Neural cell (in vitro differentiated cells): ENCODE results near the gene GDI1. TPM values are rescaled to one million over a fixed set of nuclear protein-coding genes. Genes with fewer than 3 reads are reported as not detected.
A peak's percentile ranks its signal among the peaks of the same experiment; 100 is the strongest.

Source experiments
- H2AFZ ChIP-seq: fragments of 200-600, 300-800 bp; sonication (generic), shearing (Covaris generic); 2 replicates; pipeline ENCODE4 v1.6.0; 2014; ENCODE audit warnings: low read depth, mild to moderate bottlenecking, antibody characterized with exemption, low read length, moderate library complexity
- H3F3A ChIP-seq: fragments of 200-600 bp; shearing (Covaris generic); 2 replicates; pipeline ENCODE4 v1.6.1; 2016; ENCODE audit warnings: mild to moderate bottlenecking, moderate library complexity, mixed read lengths, antibody characterized with exemption, low read length; ENCODE audit not compliant: insufficient read depth, poor library complexity, severe bottlenecking
- H3K27ac ChIP-seq: fragments of 200-600, 300-800 bp; sonication (generic), shearing (Covaris generic); 2 replicates; pipeline ENCODE4 v1.5.1; 2014; ENCODE audit warnings: mild to moderate bottlenecking, low read length, moderate library complexity
- H3K27me3 ChIP-seq: fragments of 300-800, 200-600 bp; sonication (generic), shearing (Covaris generic); 2 replicates; pipeline ENCODE4 v1.6.0; 2014; ENCODE audit warnings: mild to moderate bottlenecking, low read depth, low read length, moderate library complexity; ENCODE audit not compliant: insufficient read depth
- H3K36me3 ChIP-seq: fragments of 300-800, 200-600 bp; sonication (generic), shearing (Covaris generic); 2 replicates; pipeline ENCODE4 v1.5.1; 2014; ENCODE audit warnings: mild to moderate bottlenecking, antibody characterized with exemption, low read length, moderate library complexity; ENCODE audit not compliant: insufficient read depth
- H3K4me2 ChIP-seq: fragments of 300-800, 200-600 bp; sonication (generic), shearing (Covaris generic); 2 replicates; pipeline ENCODE4 v1.6.0; 2014; ENCODE audit warnings: mild to moderate bottlenecking, low read length
- H3K4me3 ChIP-seq: fragments of 300-800, 200-600 bp; sonication (generic), shearing (Covaris generic); 2 replicates; pipeline ENCODE4 v1.5.1; 2014; ENCODE audit warnings: mild to moderate bottlenecking, low read length, moderate library complexity
- H3K79me2 ChIP-seq: fragments of 200-600 bp; shearing (Covaris generic); replicated peaks from 2 replicates; pipeline ENCODE4 v1.6.0; 2014; ENCODE audit warnings: mild to moderate bottlenecking, low read length, moderate library complexity; ENCODE audit not compliant: insufficient read depth
- H3K9ac ChIP-seq: fragments of 300-800, 200-600 bp; sonication (generic), shearing (Covaris generic); 2 replicates; pipeline ENCODE4 v1.6.1; 2016; ENCODE audit warnings: mild to moderate bottlenecking, low read length, mixed read lengths
- H3K9me2 ChIP-seq: fragments of 200-600 bp; shearing (Covaris generic); 2 replicates; pipeline ENCODE4 v1.6.1; 2016; ENCODE audit warnings: mild to moderate bottlenecking, low read length, mixed read lengths; ENCODE audit not compliant: insufficient read depth
- H3K9me3 ChIP-seq: fragments of 200-600, 300-800 bp; sonication (generic), shearing (Covaris generic); 2 replicates; pipeline ENCODE4 v1.6.1; 2016; ENCODE audit warnings: mild to moderate bottlenecking, mixed run types, low read length, moderate library complexity, mixed read lengths
- H4K20me1 ChIP-seq: fragments of 200-600 bp; shearing (Covaris generic); 2 replicates; pipeline ENCODE4 v1.6.1; 2016; ENCODE audit warnings: mild to moderate bottlenecking, mixed run types; ENCODE audit not compliant: insufficient read depth
- CTCF ChIP-seq: fragments of 450-650 bp; IDR thresholded peaks from 2 replicates; pipeline ENCODE4 v1.5.1; 2014; ENCODE audit warnings: antibody characterized with exemption, mild to moderate bottlenecking, moderate library complexity; ENCODE audit not compliant: poor library complexity, severe bottlenecking
- EP300 ChIP-seq: fragments of 450-650 bp; conservative IDR thresholded peaks from 2 replicates; pipeline ENCODE4 v1.6.1; 2014; ENCODE audit warnings: antibody characterized with exemption, mild to moderate bottlenecking, moderate library complexity; ENCODE audit not compliant: poor library complexity, severe bottlenecking
- EZH2 ChIP-seq: fragments of 200-600, 300-800 bp; shearing (Covaris generic), sonication (generic); IDR thresholded peaks from 2 replicates; pipeline ENCODE4 v1.6.1; 2014; ENCODE audit warnings: antibody characterized with exemption, low read length, borderline replicate concordance, mild to moderate bottlenecking; ENCODE audit not compliant: insufficient read depth, poor library complexity, severe bottlenecking
- MXI1 ChIP-seq: fragments of 450-650 bp; conservative IDR thresholded peaks from 2 replicates; pipeline ENCODE4 v1.6.1; 2014; ENCODE audit warnings: antibody characterized with exemption, mild to moderate bottlenecking; ENCODE audit not compliant: poor library complexity, severe bottlenecking
- POLR2AphosphoS5 ChIP-seq: IDR thresholded peaks from 2 replicates; pipeline ENCODE4 v1.6.1; 2012
- RAD21 ChIP-seq: fragments of 450-650 bp; conservative IDR thresholded peaks from 2 replicates; pipeline ENCODE4 v1.6.1; 2014; ENCODE audit warnings: antibody characterized with exemption, mild to moderate bottlenecking, moderate library complexity
- REST ChIP-seq: IDR thresholded peaks from 2 replicates; pipeline ENCODE4 v1.6.1; 2012; ENCODE audit warnings: borderline replicate concordance
- SMC3 ChIP-seq: fragments of 450-650 bp; conservative IDR thresholded peaks from 2 replicates; pipeline ENCODE4 v1.6.1; 2014; ENCODE audit warnings: antibody characterized with exemption, mild to moderate bottlenecking, moderate library complexity; ENCODE audit not compliant: poor library complexity
- TAF1 ChIP-seq: IDR thresholded peaks from 2 replicates; pipeline ENCODE4 v1.6.1; 2012; ENCODE audit warnings: low read depth
- polyA plus RNA-seq: library from polyadenylated mRNA; depleted of rRNA; stranded (reverse); fragments of >200 nt; gene quantifications from 2 replicates; pipeline ENCODE4 v1.2.3, GENCODE V29; 2014

Gene GDI1
- polyA plus RNA-seq, 1 donor from 2014 or later, result 370 TPM

- Histone ChIP-seq H2AFZ (no peak overlapping the region), H3K9ac (no peak overlapping the region), H3K79me2 (no peaks in the 10 kb centered on the region), H3K36me3 (no peaks in the 10 kb centered on the region), H4K20me1 (no peaks in the 10 kb centered on the region), H3K9me3 (no peaks in the 10 kb centered on the region), H3F3A (no peaks in the 10 kb centered on the region), H3K9me2 (no peaks in the 10 kb centered on the region), H3K27me3 (no peaks in the 10 kb centered on the region), H3K4me2 (no peak overlapping the region), H3K27ac (no peak overlapping the region), H3K4me3 (no peak overlapping the region)
- TF ChIP-seq REST (no peak), CTCF (no peak), TAF1 (no peak), MXI1 (no peak), EP300 (no peak), RAD21 (no peak), SMC3 (no peak), POLR2AphosphoS5 (no peak)
Observed at GRCh38 chrX:154452823-154453222, 15.9 kb downstream of the GDI1 start.

- H3K4me2 ChIP-seq, result no peak overlapping the region
- H3K9me2 ChIP-seq, result no peaks in the 10 kb centered on the region
- H2AFZ ChIP-seq, result no peak overlapping the region
- no peaks in the 10 kb centered on the region for H3F3A ChIP-seq
- peaks cover 18% of the 10 kb centered on the region for H3K79me2 ChIP-seq
- H4K20me1 ChIP-seq, result no peaks in the 10 kb centered on the region
- TF ChIP-seq MXI1 (no peak), RAD21 (no peak), EP300 (no peak), TAF1 (no peak), REST (peak; percentile 20), SMC3 (no peak), POLR2AphosphoS5 (peak; percentile 40), CTCF (no peak), EZH2 (no peak)
- H3K9me3 ChIP-seq, result no peaks in the 10 kb centered on the region
- H3K4me3 ChIP-seq, result peak overlapping the region; percentile 60
- no peaks in the 10 kb centered on the region for H3K36me3 ChIP-seq
- no peaks in the 10 kb centered on the region for H3K27me3 ChIP-seq
- peak overlapping the region; percentile 82 for H3K9ac ChIP-seq
- peak overlapping the region; percentile 62 for H3K27ac ChIP-seq
Observed at GRCh38 chrX:154457491-154458115, 20.6 kb downstream of the GDI1 start.
